HG03460 (cell line): ENCODE data around the gene TLE4.
"Not testable (repeated sequence)": the region's sequence is repeated elsewhere in the genome, so short reads cannot be mapped to it uniquely, and the experiment has no call there.

Source experiments
- ATAC-seq: cut with Tn5 transposase; IDR thresholded peaks from one replicate; pipeline ENCODE4 v1.9.1; 2021; ENCODE audit not compliant: unreplicated experiment

The TLE4 gene

DNA sequence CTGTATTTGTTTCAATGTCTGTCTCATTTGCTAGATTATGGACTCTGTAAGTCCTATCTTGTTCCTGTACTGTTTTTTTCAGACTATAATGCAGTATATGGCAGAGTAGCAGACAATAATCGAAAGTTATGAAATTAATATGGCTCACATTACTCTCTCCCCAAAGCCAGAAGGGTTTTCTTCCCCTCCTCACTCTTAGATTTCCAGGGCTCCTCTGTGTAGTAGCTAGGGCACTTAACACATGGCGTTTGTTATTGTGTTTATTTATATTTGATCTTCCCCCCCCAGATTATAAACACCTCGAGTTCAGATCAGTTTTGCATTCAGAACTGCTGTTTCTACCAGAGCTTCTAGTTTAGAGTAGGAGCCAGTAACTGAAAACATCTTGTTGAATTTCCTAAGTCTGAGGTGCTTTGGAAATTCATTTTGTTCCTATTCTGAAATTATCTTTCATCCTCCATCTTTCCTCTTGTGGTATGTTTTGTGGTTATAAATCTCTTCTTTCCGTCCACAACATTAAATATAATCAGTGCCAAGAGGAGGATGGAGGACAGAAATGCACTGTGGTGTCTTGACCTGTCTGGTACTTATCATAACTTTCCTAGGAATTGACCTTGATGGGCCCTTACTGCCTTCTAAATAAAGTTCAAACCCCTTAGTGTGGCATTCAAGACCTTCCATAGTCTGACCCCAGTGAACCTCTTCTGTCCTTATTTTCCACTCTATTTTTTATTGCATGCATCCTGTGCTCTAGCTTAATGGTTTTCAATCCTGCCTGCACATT, 27.0 kb downstream of the TLE4 start:
- ATAC-seq: no peak

GRCh38 chr9:79600466-79600865, 28.7 kb downstream of the TLE4 start:
- no peak for ATAC-seq

- no peak for ATAC-seq
Observed at GRCh38 chr9:79603222-79603920, 31.6 kb downstream of the TLE4 start.

- no peak for ATAC-seq
Observed at GRCh38 chr9:79604149-79604548, 32.4 kb downstream of the TLE4 start.

- no peak for ATAC-seq
Observed at GRCh38 chr9:79604921-79605562, 33.3 kb downstream of the TLE4 start.

DNA sequence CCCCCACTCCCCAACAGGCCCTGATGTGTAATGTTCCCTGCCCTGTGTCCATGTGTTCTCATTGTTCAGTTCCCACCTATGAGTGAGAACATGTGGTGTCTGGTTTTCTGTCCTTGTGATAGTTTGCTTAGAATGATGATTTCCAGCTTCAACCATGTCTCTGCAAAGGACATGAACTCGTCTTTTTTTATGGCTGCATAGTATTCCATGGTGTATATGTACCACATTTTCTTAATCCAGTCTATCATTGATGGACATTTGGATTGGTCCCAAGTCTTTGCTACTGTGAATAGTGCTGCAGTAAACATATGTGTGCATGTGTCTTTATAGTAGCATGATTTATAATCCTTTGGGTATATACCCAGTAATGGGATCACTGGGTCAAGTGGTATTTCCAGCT, 34.8 kb downstream of the TLE4 start:
- not testable (repeated sequence) for ATAC-seq

DNA sequence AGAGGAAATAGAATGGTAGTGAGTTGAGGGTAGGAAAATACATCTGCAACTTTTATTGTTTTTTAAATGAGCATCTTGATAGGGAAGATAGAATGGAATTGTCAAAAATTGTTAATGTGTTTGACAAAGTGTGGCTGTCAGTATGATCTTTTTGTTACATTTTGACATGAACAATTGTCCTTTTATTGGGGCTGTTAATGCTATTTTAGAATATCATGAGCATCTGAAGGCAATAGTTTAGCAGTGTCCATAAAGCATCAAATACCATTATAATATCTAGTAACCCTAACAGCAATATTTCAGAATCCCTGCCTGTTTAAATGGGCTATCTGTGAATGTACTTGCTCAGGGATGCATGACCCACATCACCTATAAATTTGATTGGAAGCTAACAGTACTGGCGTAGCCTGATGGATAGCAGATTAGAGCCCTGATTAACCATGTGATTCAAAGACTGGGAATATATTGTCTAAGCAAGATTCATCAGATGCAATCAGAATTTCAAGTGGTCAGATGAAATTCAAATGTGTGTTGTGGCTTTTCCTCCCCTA, 37.8 kb downstream of the TLE4 start:
- ATAC-seq: no peak

GRCh38 chr9:79610019-79610631, 38.4 kb downstream of the TLE4 start:
- ATAC-seq: no peak

DNA sequence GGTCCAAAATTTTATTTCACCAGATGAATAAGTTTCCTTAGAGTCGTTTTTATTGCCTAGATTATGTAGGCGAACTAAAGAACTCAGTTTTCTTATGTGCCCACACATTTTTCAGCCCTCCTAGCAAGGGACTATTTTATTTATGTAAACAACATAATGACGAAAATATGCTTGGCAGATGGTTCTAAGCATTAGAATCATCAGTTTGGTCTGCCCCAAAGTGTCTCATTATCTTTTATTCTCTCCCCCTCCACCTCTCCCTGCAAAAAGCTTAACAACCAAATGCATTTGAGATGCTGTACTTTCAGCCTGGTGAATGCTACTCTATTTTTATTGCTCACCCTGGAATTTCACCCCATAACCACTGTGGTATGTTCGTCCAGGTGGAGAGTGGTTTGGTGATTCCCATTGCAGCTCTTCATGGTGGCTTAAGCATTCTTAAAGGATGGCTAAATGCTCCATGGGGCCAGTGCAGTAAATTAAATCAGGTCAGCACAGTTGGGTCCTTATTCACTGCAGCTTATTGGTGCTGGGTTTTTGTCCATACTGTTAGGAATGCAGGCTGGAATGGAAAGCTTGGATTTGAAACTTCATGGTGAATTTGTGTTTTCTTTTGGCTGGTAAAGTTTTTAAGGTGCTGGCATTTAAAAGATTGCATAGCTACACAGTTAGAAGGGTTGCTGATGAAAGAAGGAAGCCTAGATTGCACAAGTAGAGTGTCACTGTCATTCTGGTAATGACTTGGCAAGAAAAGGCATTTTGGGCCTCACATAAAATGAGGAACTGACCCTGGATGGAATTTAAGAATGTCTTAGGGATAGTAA, 39.2 kb downstream of the TLE4 start:
- peak; percentile 86 for ATAC-seq

GRCh38 chr9:79613145-79613544, 41.4 kb downstream of the TLE4 start:
- no peak for ATAC-seq

GRCh38 chr9:79615038-79615437, 43.3 kb downstream of the TLE4 start:
- ATAC-seq: no peak

- no peak for ATAC-seq
Observed at GRCh38 chr9:79616013-79616412, 44.2 kb downstream of the TLE4 start.

DNA sequence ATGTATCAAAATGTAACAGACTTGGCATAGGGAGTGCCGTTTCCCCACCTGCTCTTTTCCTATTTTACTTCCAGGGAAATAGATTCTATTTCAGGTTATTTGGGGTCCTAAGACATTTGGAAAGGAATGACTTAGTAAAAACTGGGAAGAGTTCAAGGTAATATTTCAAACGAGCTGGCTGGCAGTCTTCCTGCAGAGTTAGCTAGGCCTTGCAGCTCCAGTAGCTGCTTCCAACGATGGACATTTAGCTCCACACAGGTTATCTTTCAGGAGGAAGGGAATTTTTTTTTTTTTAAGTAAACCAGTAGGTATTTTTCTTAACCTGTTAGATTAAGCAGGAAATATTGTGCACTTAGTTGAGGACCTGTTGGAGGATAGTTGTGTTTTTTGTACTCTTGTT, 45.2 kb downstream of the TLE4 start:
- no peak for ATAC-seq

GRCh38 chr9:79617395-79617794, 45.6 kb downstream of the TLE4 start:
- no peak for ATAC-seq

DNA sequence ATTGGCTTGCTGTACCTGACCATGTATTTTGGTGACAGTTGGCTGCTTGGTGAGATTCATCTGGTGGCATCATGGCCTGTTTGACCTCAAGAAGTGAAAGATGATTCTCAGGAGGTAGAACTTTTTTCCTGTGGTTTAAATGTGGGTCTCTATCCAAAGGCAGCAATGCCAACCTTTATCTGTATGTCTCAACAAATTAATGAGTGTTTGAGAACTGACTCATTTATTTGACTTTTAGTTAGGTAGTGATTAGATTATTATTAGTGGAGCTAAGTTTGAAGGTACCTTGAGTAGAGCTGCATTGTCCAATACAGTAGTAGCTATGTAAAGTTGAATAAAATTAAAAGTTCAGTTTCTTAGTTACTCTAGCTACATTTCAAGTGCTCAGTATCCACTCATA, 48.2 kb downstream of the TLE4 start:
- ATAC-seq: no peak

DNA sequence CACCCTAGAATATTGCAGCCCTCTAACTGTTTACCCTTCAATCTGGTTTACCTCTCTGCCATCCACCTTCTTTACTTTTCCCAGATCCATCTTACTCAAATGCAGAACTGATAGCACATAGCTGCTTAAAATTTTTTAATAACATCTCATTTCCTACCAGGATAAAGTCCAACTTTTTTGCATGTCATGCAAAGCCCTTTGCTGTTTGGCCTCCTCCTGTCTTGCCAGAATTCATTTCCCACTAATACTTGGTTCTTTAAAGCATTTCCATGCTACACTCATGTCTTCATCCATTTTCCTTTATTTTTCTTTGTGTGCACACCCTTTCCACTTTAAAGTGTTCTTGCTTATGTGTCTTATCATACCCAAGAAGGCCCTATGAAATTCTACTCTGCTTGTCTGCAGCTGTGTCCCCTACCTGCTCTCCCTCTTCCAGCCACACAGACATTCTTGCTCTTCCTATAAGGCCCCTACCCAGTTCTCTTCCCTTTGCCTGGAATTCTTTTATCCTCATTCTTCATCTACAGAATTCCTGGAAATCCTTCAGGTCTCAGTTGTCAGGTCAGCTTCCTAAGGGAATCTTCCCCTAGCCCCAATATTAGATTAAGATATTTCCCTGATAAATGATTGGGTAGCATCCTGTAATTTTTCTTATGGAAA, 50.3 kb downstream of the TLE4 start:
- no peak for ATAC-seq

GRCh38 chr9:79623799-79624721, 52.3 kb downstream of the TLE4 start:
- peak; percentile 94 for ATAC-seq

- ATAC-seq: no peak
Observed at GRCh38 chr9:79629721-79630120, 58.0 kb downstream of the TLE4 start.
